Urinary bladder (tissue), 4 donors: ENCODE measurements around the gene EDEM3. TPM values are rescaled to one million over a fixed set of nuclear protein-coding genes. Genes with fewer than 3 reads are reported as not detected.
"Not testable (repeated sequence)": the region's sequence is repeated elsewhere in the genome, so short reads cannot be mapped to it uniquely, and the experiment has no call there.

Experiments
- DNase-seq: peaks from one replicate; pipeline ENCODE4 v3.0.0-alpha.2; 2015; ENCODE audit errors: extremely low spot score
- H3K27ac ChIP-seq: one replicate; pipeline ENCODE4 v1.5.1; 2013; ENCODE audit warnings: low read depth, mild to moderate bottlenecking, moderate library complexity
- H3K36me3 ChIP-seq: one replicate; pipeline ENCODE4 v1.6.1; 2013; ENCODE audit warnings: mild to moderate bottlenecking, moderate library complexity; ENCODE audit not compliant: insufficient read depth
- H3K4me1 ChIP-seq: one replicate; pipeline ENCODE4 v1.6.1; 2013; ENCODE audit warnings: mild to moderate bottlenecking, moderate library complexity; ENCODE audit not compliant: insufficient read depth
- H3K4me3 ChIP-seq: one replicate; pipeline ENCODE4 v1.5.1; 2013; ENCODE audit warnings: low read depth, low read length
- WGBS: extraction: QIAGEN DNeasy Blood & Tissue Kit; methylation state at CpG from one replicate; pipeline ENCODE4 v1.1.7; 2013; 5-methylcytosine and 5-hydroxymethylcytosine counted together
- polyA plus RNA-seq: library from polyadenylated mRNA; stranded (reverse); fragments of 200-250 nt; gene quantifications from one replicate; pipeline ENCODE4 v1.2.3, GENCODE V29; 2013
- total RNA-seq: library from RNA; depleted of rRNA; stranded (reverse); fragments of >200 nt; gene quantifications from one replicate; pipeline ENCODE4 v1.2.3, GENCODE V29; 2014
- donor health status: healthy with polysubstance abuse.
- donor health status: healthy.

Gene EDEM3
- total and polyA plus RNA-seq, 2 donors = 11.9 to 56.3 TPM

DNA sequence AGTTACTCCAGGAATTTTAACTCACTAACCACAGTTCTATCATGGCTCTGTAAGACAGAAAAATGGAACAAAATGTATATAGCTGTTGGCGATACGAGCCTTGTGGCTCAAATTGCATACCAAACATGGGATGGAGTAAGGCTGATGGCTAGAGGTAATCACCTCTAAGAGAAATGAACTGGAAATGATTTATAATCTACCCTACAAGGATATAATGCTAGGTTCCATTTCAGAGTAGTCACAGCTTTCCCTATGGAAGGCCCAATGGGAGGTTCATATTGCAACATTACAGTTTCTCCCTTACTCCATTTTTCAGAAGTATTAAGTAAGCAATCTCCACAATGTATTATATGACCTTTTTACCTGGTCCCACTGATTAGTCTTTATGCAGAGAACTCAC lies 61.6 kb downstream of the EDEM3 start:
- WGBS = 97% methylated on average over 2 of the region's 2 CpGs
- H3K36me3 ChIP-seq = peaks cover 2% of the 10 kb centered on the region
- no peak overlapping the region for H3K4me3 ChIP-seq
- no peak for DNase-seq
- no peak overlapping the region for H3K27ac ChIP-seq
- no peaks in the 10 kb centered on the region for H3K4me1 ChIP-seq

DNA sequence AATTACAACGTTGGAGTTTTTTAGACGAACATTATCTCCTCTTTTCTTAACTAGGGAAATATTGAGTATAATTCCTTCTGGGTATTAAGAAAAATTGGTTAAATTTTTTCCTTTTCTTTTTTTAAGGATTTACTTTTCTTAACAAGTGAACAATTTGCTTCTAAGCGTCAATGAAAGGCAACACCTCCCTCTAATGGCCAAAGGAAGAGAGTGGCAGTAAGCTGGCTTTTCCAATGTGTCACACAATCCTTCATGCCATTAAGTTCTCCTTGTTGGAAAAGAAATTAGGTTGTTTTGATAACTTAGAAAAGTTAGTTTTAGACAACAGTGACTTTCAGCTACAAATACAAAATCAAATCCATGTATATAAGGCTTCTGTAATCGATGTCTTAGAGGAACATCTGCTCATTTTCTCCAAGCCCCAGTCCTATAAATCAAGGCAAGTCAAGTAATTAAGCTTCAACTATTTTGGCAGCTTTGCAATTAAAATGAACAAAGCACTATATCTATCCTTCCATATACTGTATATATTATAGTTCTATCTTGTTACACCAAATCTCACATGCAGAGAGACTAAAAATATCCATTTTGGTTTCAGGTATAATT lies 62.8 kb downstream of the EDEM3 start:
- Histone ChIP-seq H3K4me3 (no peak overlapping the region), H3K27ac (no peak overlapping the region), H3K36me3 (peaks cover 2% of the 10 kb centered on the region), H3K4me1 (no peaks in the 10 kb centered on the region)
- peak; percentile 35 for DNase-seq
- 21% methylated on average over 4 of the region's 4 CpGs for WGBS

GRCh38 chr1:184686540-184686939 lies 68.1 kb downstream of the EDEM3 start:
- WGBS = 73% methylated on average over 3 of the region's 3 CpGs
- no peak for DNase-seq
- H3K4me1 ChIP-seq = no peaks in the 10 kb centered on the region
- no peaks in the 10 kb centered on the region for H3K36me3 ChIP-seq
- no peak overlapping the region for H3K27ac ChIP-seq
- no peak overlapping the region for H3K4me3 ChIP-seq

DNA sequence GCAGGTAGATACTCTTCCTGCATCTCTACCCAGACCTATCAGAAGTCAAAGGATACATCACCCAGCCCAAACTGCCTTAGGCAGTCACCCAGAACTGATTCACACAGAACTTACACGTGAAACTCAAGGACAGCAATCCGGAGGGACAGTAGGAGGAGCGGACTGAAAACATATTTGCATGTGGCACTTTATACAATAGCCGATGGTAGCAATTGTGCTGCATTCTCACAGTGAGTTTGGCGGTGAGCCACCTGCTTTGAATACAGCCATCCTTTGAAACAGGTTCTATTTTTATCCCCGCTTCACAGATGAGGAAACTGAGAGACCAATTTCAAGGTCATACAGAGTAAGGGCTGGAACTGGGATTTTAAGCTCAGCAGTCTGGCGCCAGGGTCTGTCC lies 69.5 kb downstream of the EDEM3 start:
- no peaks in the 10 kb centered on the region for H3K4me1 ChIP-seq
- DNase-seq = no peak
- 85% methylated on average over 7 of the region's 7 CpGs for WGBS
- no peak overlapping the region for H3K27ac ChIP-seq
- H3K36me3 ChIP-seq = no peaks in the 10 kb centered on the region
- H3K4me3 ChIP-seq = no peak overlapping the region

- H3K36me3 ChIP-seq = no peaks in the 10 kb centered on the region
- 63% methylated on average over 11 of the region's 11 CpGs for WGBS
- no peaks in the 10 kb centered on the region for H3K4me1 ChIP-seq
- DNase-seq = no peak
- no peak overlapping the region for H3K4me3 ChIP-seq
- no peak overlapping the region for H3K27ac ChIP-seq
Observed at GRCh38 chr1:184684285-184685074, 70.2 kb downstream of the EDEM3 start.

GRCh38 chr1:184682956-184683355 lies 71.7 kb downstream of the EDEM3 start:
- 98% methylated on average over 3 of the region's 3 CpGs for WGBS
- no peak overlapping the region for H3K4me3 ChIP-seq
- no peaks in the 10 kb centered on the region for H3K36me3 ChIP-seq
- no peak for DNase-seq
- no peaks in the 10 kb centered on the region for H3K4me1 ChIP-seq
- no peak overlapping the region for H3K27ac ChIP-seq

- H3K4me3 ChIP-seq, H3K4me1 ChIP-seq, H3K27ac ChIP-seq, H3K36me3 ChIP-seq, DNase-seq: not testable (repeated sequence)
- 93% methylated on average over 5 of the region's 5 CpGs for WGBS
Observed at GRCh38 chr1:184680611-184681225, 73.9 kb downstream of the EDEM3 start.

GRCh38 chr1:184679472-184679871 lies 75.2 kb downstream of the EDEM3 start:
- H3K4me1 ChIP-seq, DNase-seq, H3K4me3 ChIP-seq, H3K27ac ChIP-seq, H3K36me3 ChIP-seq: not testable (repeated sequence)
- 83% methylated on average over 3 of the region's 3 CpGs for WGBS

DNA sequence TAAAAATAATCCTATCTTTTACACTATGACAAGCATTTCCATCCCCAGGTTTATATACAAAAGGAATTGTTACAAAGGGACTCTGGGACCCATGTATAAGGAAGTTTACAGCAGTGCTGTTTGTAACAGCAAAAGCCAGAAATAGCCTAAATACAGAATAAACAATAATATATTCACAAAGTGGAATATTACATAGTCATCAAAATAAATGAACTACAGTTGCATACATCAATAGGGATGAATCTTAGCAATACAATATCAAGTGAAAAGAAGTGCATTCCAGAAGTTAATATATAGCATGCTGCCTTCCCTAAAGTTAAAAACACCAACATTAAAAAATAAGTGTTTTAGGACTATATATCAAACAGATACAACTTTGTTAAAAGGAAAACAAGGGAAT lies 77.3 kb downstream of the EDEM3 start:
- no peaks in the 10 kb centered on the region for H3K4me1 ChIP-seq
- DNase-seq = no peak

DNA sequence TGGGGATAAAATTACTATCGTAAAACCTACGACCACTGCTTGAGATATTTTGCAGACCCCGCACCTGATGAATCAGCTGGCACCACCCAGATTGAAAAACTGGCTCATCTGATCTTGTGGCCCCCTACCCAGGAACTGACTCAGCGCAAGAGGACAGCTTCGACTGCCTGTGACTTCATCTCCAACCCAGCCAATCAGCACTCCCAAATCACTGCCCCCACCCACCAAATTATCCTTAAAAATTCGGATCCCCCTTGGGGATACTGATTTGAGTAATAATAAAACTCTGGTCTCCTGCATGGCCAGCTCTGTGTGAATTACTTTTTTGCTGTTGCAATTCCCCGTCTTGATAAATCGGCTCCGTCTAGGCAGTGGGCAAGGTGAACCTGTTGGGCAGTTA lies 81.4 kb downstream of the EDEM3 start:
- WGBS = 78% methylated on average over 9 of the region's 9 CpGs
- Histone ChIP-seq H3K4me3 (no peak overlapping the region), H3K27ac (no peak overlapping the region), H3K36me3 (no peaks in the 10 kb centered on the region), H3K4me1 (no peaks in the 10 kb centered on the region)
- DNase-seq = no peak

More for the DNA sequence above, 77.3 kb downstream of the EDEM3 start:
- no peak overlapping the region for H3K4me3 ChIP-seq
- H3K27ac ChIP-seq = no peak overlapping the region
- no peaks in the 10 kb centered on the region for H3K36me3 ChIP-seq

DNA sequence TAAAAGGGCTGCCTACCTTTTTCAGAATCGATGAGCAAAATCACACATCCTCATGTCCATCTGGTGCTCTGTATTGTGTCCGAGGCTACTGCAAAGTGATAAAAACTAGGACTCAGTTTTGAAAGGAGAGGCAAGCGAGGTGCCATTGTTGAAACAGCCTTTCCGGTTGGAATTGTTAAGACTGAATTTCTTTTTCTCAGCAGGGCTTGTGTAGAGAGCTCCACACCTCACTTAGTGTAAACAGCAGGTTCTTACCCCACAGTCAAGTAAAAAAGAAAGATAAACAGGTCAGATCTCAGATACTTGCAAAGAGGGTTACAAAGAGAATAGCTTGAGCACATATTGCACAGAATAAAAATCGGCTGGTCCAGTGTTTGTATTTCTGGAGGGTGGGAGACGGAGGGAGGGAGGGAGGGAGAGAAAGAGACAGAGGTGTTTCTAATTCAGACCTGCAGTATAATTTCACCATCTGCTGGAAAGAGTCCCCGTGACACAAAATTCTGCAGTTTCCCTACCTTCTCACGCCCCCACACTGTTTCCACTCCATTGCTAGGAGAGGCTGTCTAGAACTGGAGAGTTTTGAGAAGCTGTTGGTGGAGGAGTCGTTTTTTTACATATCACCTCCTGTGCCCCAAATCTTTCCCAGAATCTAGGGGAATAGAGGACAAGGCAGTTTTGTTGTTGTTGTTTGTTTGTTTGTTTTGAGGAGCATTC lies 82.5 kb downstream of the EDEM3 start:
- Histone ChIP-seq H3K4me3 (no peak overlapping the region), H3K27ac (no peak overlapping the region), H3K36me3 (no peaks in the 10 kb centered on the region), H3K4me1 (no peaks in the 10 kb centered on the region)
- WGBS = 70% methylated on average over 9 of the region's 9 CpGs
- DNase-seq = no peak

DNA sequence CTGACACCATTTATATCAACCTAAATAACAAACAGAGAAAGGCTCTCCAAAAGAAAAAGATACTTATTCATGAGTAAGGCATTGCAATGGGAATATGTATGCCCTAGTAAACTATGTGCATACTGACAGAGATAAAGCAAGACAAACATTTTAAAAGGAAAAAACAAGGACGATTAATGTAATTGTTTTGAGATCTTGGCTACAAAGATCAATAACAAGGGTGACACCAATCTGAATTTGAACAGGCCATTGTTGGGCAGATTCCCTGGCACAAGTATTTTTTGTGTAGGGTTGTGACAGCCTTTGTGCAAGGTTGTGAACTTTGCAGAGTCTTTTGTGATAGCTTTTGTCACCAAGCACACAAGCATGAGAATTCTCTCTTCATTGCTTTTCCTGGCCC lies 85.3 kb downstream of the EDEM3 start:
- WGBS = 77% methylated on average over 1 of the region's 1 CpG
- Histone ChIP-seq H3K36me3 (no peaks in the 10 kb centered on the region), H3K4me3 (no peak overlapping the region), H3K27ac (no peak overlapping the region), H3K4me1 (no peaks in the 10 kb centered on the region)
- no peak for DNase-seq

GRCh38 chr1:184665360-184665759 lies 89.3 kb downstream of the EDEM3 start:
- DNase-seq = no peak
- Histone ChIP-seq H3K4me1 (no peaks in the 10 kb centered on the region), H3K36me3 (no peaks in the 10 kb centered on the region), H3K27ac (no peak overlapping the region), H3K4me3 (no peak overlapping the region)
- 88% methylated on average over 6 of the region's 6 CpGs for WGBS

GRCh38 chr1:184664661-184665060 lies 90.0 kb downstream of the EDEM3 start:
- Histone ChIP-seq H3K4me3 (no peak overlapping the region), H3K27ac (no peak overlapping the region), H3K36me3 (no peaks in the 10 kb centered on the region), H3K4me1 (no peaks in the 10 kb centered on the region)
- DNase-seq = no peak
- 89% methylated on average over 15 of the region's 15 CpGs for WGBS
